DOHH2 (cell line): ENCODE results near the gene SLC26A8.

Experiments used
- H3F3A ChIP-seq: fragments of 200-600 bp; sonication (generic), shearing (Covaris generic); 2 replicates; pipeline ENCODE4 v1.6.0; 2016; ENCODE audit warnings: antibody characterized with exemption, mild to moderate bottlenecking; ENCODE audit not compliant: control insufficient read depth, insufficient read depth
- H3K27ac ChIP-seq: fragments of 200-600 bp; sonication (generic); 2 replicates; pipeline ENCODE4 v1.5.1; 2014; ENCODE audit warnings: low read depth, mild to moderate bottlenecking, low read length, moderate library complexity
- H3K27me3 ChIP-seq: fragments of 200-600 bp; sonication (generic); 2 replicates; pipeline ENCODE4 v1.6.1; 2014; ENCODE audit warnings: mild to moderate bottlenecking, low read length, mixed read lengths; ENCODE audit not compliant: control insufficient read depth
- H3K36me3 ChIP-seq: fragments of 200-600 bp; sonication (generic); 2 replicates; pipeline ENCODE4 v1.6.1; 2014; ENCODE audit warnings: mild to moderate bottlenecking, low read length, moderate library complexity, mixed read lengths; ENCODE audit not compliant: control insufficient read depth
- H3K4me1 ChIP-seq: fragments of 200-600 bp; sonication (generic); 2 replicates; pipeline ENCODE4 v1.6.1; 2014; ENCODE audit warnings: mild to moderate bottlenecking, low read length, mixed read lengths; ENCODE audit not compliant: control insufficient read depth
- H3K4me2 ChIP-seq: fragments of 200-600 bp; sonication (generic); 2 replicates; pipeline ENCODE4 v1.6.0; 2014; ENCODE audit warnings: mild to moderate bottlenecking, low read length, moderate library complexity
- H3K4me3 ChIP-seq: fragments of 200-600 bp; sonication (generic); 2 replicates; pipeline ENCODE4 v1.5.1; 2014; ENCODE audit warnings: mild to moderate bottlenecking, low read length, mixed read lengths
- H3K79me2 ChIP-seq: fragments of 200-600 bp; sonication (generic); 2 replicates; pipeline ENCODE4 v1.6.1; 2014; ENCODE audit warnings: mild to moderate bottlenecking, low read length, mixed read lengths; ENCODE audit not compliant: control insufficient read depth
- H3K9me2 ChIP-seq: fragments of 200-600 bp; sonication (generic); replicated peaks from 2 replicates; pipeline ENCODE4 v1.6.1; 2014; ENCODE audit warnings: mild to moderate bottlenecking, low read length, mixed read lengths; ENCODE audit not compliant: control insufficient read depth
- H3K9me3 ChIP-seq: fragments of 200-600 bp; sonication (generic); 2 replicates; pipeline ENCODE4 v1.6.1; 2014; ENCODE audit warnings: antibody characterized with exemption, low read length, mixed read lengths; ENCODE audit not compliant: control insufficient read depth, insufficient read depth
- H4K20me1 ChIP-seq: fragments of 200-600 bp; sonication (generic); 2 replicates; pipeline ENCODE4 v1.6.0; 2014; ENCODE audit warnings: low read depth, mild to moderate bottlenecking, antibody characterized with exemption, low read length, moderate library complexity; ENCODE audit not compliant: control insufficient read depth, insufficient read depth
- CTCF ChIP-seq: fragments of 200-600 bp; sonication (generic); IDR thresholded peaks from one replicate; pipeline ENCODE4 v1.5.1; 2014; ENCODE audit warnings: antibody characterized with exemption, mild to moderate bottlenecking, low read depth, low read length; ENCODE audit not compliant: poor library complexity, severe bottlenecking
- EZH2phosphoT487 ChIP-seq: fragments of 200-600 bp; sonication (generic); IDR thresholded peaks from 2 replicates; pipeline ENCODE4 v1.6.1; 2017; ENCODE audit warnings: borderline replicate concordance, mild to moderate bottlenecking, antibody characterized with exemption, low read length, moderate library complexity, mixed read lengths

Gene SLC26A8

GRCh38 chr6:36053878-36054277 is 29.4 kb upstream of the SLC26A8 start:
- Histone ChIP-seq H3K4me3 (no peak overlapping the region), H4K20me1 (peaks cover 7% of the 10 kb centered on the region), H3K27me3 (no peaks in the 10 kb centered on the region), H3K36me3 (peaks cover 18% of the 10 kb centered on the region), H3K79me2 (peaks cover 53% of the 10 kb centered on the region), H3K4me2 (no peak overlapping the region), H3K27ac (no peak overlapping the region), H3K4me1 (no peaks in the 10 kb centered on the region), H3F3A (no peaks in the 10 kb centered on the region), H3K9me3 (no peaks in the 10 kb centered on the region), H3K9me2 (no peaks in the 10 kb centered on the region)
- TF ChIP-seq CTCF (no peak), EZH2phosphoT487 (no peak)

- H3K27ac ChIP-seq: no peak overlapping the region
- H4K20me1 ChIP-seq: peaks cover 7% of the 10 kb centered on the region
- peaks cover 63% of the 10 kb centered on the region for H3K79me2 ChIP-seq
- H3K4me1 ChIP-seq: no peaks in the 10 kb centered on the region
- no peaks in the 10 kb centered on the region for H3K9me3 ChIP-seq
- no peaks in the 10 kb centered on the region for H3K27me3 ChIP-seq
- H3K4me3 ChIP-seq: no peak overlapping the region
- H3K4me2 ChIP-seq: no peak overlapping the region
- no peaks in the 10 kb centered on the region for H3K9me2 ChIP-seq
- peaks cover 18% of the 10 kb centered on the region for H3K36me3 ChIP-seq
- TF ChIP-seq EZH2phosphoT487 (no peak), CTCF (no peak)
- no peaks in the 10 kb centered on the region for H3F3A ChIP-seq
These were observed 27.7 kb upstream of the SLC26A8 start for GRCh38 chr6:36052097-36052496.

- Histone ChIP-seq H3K27me3 (no peaks in the 10 kb centered on the region), H3K4me1 (no peaks in the 10 kb centered on the region), H3F3A (no peaks in the 10 kb centered on the region), H3K9me3 (no peaks in the 10 kb centered on the region), H3K4me2 (no peak overlapping the region), H3K36me3 (peaks cover 18% of the 10 kb centered on the region), H3K4me3 (no peak overlapping the region), H3K27ac (no peak overlapping the region), H4K20me1 (peaks cover 7% of the 10 kb centered on the region), H3K9me2 (no peaks in the 10 kb centered on the region), H3K79me2 (peaks cover 65% of the 10 kb centered on the region)
- TF ChIP-seq EZH2phosphoT487 (no peak), CTCF (no peak)
These were observed 26.7 kb upstream of the SLC26A8 start for GRCh38 chr6:36050947-36051710.
